ENCODE results near the gene NEK1. TPM values are rescaled to one million over a fixed set of nuclear protein-coding genes. Genes with fewer than 3 reads are reported as not detected.

NEK1 gene
- total and polyA plus RNA-seq, 2 of the 8 experiments (the other 6 are each of a cell fraction or from before 2014, with no cell fraction given), result 3.9 to 11.7 TPM

- peaks cover 0 to 4% (median 0%) of the 10 kb centered on the region in 4 experiments; a peak in 2 of 8 replicates for H3K36me3 ChIP-seq (ENCODE audit: control insufficient read depth in 2 of 4, insufficient read depth in 4 of 4, low read length in 3 of 4)
- no peak for FAIRE-seq
- H3K79me1 ChIP-seq (ENCODE audit: low read depth, low read length), result no peaks in the 10 kb centered on the region
- no peak overlapping the region for H4K8ac ChIP-seq (ENCODE audit: extremely low read depth, insufficient read depth, low read length)
- no peak overlapping the region for H3K4me2 ChIP-seq (ENCODE audit: insufficient read depth in 1 of 2, low read depth in 2 of 2, low read length in 2 of 2)
- H2BK15ac ChIP-seq (ENCODE audit: low read length), result no peak overlapping the region
- H3K27me3 ChIP-seq (replicated peaks in 1 of 4; ENCODE audit: control insufficient read depth in 3 of 4, extremely low read depth in 1 of 4, insufficient read depth in 3 of 4, low read length in 3 of 4), result no peaks in the 10 kb centered on the region
- 93% methylated on average over 1 of the region's 1 CpG; no CpG with 5 or more reads in 1 of the 2 experiments for WGBS, 2 experiments (ENCODE audit: extremely low coverage in 1 of 2, insufficient coverage in 1 of 2, insufficient read length in 1 of 2, insufficient replicate concordance in 2 of 2, low coverage in 1 of 2, low lambda C conversion rate in 2 of 2, missing lambda C conversion rate in 1 of 2)
- no peak overlapping the region for H2BK120ac ChIP-seq (replicated peaks; ENCODE audit: low read depth, low read length)
- peaks cover 0 to 6% of the 10 kb centered on the region in 2 experiments; a peak in 1 of 4 replicates for H3K9me3 ChIP-seq (ENCODE audit: insufficient read depth in 2 of 2, low read depth in 1 of 2, low read length in 1 of 2)
- H2BK20ac ChIP-seq (ENCODE audit: low read length), result no peak overlapping the region
- peaks cover 0 to 38% of the 10 kb centered on the region in 2 experiments; a peak in 2 of 4 replicates for H3K79me2 ChIP-seq (ENCODE audit: control insufficient read depth in 1 of 2, insufficient read depth in 2 of 2, low read length in 2 of 2)
- ChIA-PET CTCF (ENCODE audit: partially characterized antibody) (interaction anchor here (2.3 kb wide), 1 partner anchor 42 kb away, joined by 6 read pairs; the partner anchor contains the start of gene CLCN3), POLR2A (ENCODE audit: partially characterized antibody) (interaction anchor here (1.8 kb wide), 1 partner anchor 69 kb away, joined by 4 read pairs; no protein-coding TSS in a partner anchor)
- H4K20me1 ChIP-seq (replicated peaks in 1 of 2; ENCODE audit: control insufficient read depth in 1 of 2, insufficient read depth in 2 of 2, low read length in 2 of 2), result no peaks in the 10 kb centered on the region
- no peak overlapping the region for H4K5ac ChIP-seq (ENCODE audit: insufficient read length, low read depth, low read length)
- no peak overlapping the region for H3K9ac ChIP-seq (replicated peaks in 1 of 4; ENCODE audit: extremely low read depth in 1 of 4, low read depth in 3 of 4, low read length in 3 of 4)
- no peak for DNase-seq (ENCODE audit: low read depth in 1 of 2, low spot score in 2 of 2)
- H3K4me3 ChIP-seq (ENCODE audit: extremely low read depth in 1 of 4, insufficient read depth in 2 of 4, low read depth in 3 of 4, low read length in 4 of 4), result no peak overlapping the region
- no peak overlapping the region for H3K14ac ChIP-seq (ENCODE audit: insufficient read length)
- H3K23me2 ChIP-seq (ENCODE audit: low read depth, low read length), result no peaks in the 10 kb centered on the region
- H3K56ac ChIP-seq (replicated peaks; ENCODE audit: insufficient read length, low read depth, low read length), result no peak overlapping the region
- H2BK12ac ChIP-seq (ENCODE audit: low read depth, low read length), result no peak overlapping the region
- H2AK5ac ChIP-seq (ENCODE audit: low read depth, low read length), result no peak overlapping the region
- no peak overlapping the region for H2BK5ac ChIP-seq (ENCODE audit: low read depth, low read length)
- no peak overlapping the region for H4K91ac ChIP-seq (replicated peaks; ENCODE audit: insufficient read length, low read length)
- H3K23ac ChIP-seq (ENCODE audit: insufficient read length), result no peak overlapping the region
- H3K27ac ChIP-seq (ENCODE audit: low read depth, low read length), result no peak overlapping the region
- no peak overlapping the region for H3K4ac ChIP-seq (replicated peaks; ENCODE audit: insufficient read length, low read depth, low read length)
- no peak overlapping the region for H3K18ac ChIP-seq (ENCODE audit: extremely low read depth, low read length)
- peaks cover 0 to 2% (median 1%) of the 10 kb centered on the region in 4 experiments; a peak in 2 of 7 replicates for H3K4me1 ChIP-seq (replicated peaks in 1 of 4; ENCODE audit: control insufficient read depth in 3 of 4, insufficient read depth in 4 of 4, low read length in 3 of 4)
- no peak overlapping the region for H2AFZ ChIP-seq (ENCODE audit: low read length)
- no peak for TF ChIP-seq SIX5 (IDR thresholded peaks at IDR 0.05; ENCODE audit: low read depth, low read length)
- TF ChIP-seq POU5F1 (IDR thresholded peaks at IDR 0.05; ENCODE audit: low read depth, low read length), result no peak
- no peak for TF ChIP-seq SIN3A (conservative IDR thresholded peaks at IDR 0.05 in 1 of 2, IDR thresholded peaks at IDR 0.05 in 1 of 2; ENCODE audit: low read depth in 1 of 2, low read length in 2 of 2)
- no peak for TF ChIP-seq KDM1A (IDR thresholded peaks at IDR 0.05; ENCODE audit: borderline replicate concordance, low read length)
- no peak for TF ChIP-seq SP2 (IDR thresholded peaks at IDR 0.05; ENCODE audit: low read length)
- no peak for TF ChIP-seq CTBP2 (IDR thresholded peaks at IDR 0.05; ENCODE audit: borderline replicate concordance, insufficient read depth, insufficient read length, low read length)
- TF ChIP-seq SRF (IDR thresholded peaks at IDR 0.05; ENCODE audit: low read depth, low read length), result no peak
- no peak for TF ChIP-seq SAP30 (IDR thresholded peaks at IDR 0.05; ENCODE audit: insufficient read depth, insufficient replicate concordance, low read length)
- TF ChIP-seq MAX (IDR thresholded peaks at IDR 0.05), result no peak
- TF ChIP-seq RAD21 (IDR thresholded peaks at IDR 0.05 in 1 of 2, conservative IDR thresholded peaks at IDR 0.05 in 1 of 2; ENCODE audit: low read depth in 2 of 2, low read length in 2 of 2), result no peak
- TF ChIP-seq EZH2 (IDR thresholded peaks at IDR 0.05; ENCODE audit: low read depth, low read length, severe bottlenecking), result no peak
- TF ChIP-seq MAFK (IDR thresholded peaks at IDR 0.05; ENCODE audit: low read depth, low read length), result no peak
These were observed 49.4 kb upstream of the NEK1 start for GRCh38 chr4:169661761-169662160.
